Thymus (tissue), 11 donors: ENCODE measurements around the gene CNTNAP4. TPM values are rescaled to one million over a fixed set of nuclear protein-coding genes. Genes with fewer than 3 reads are reported as not detected.

Experiments used
- DNase-seq, 9 donors: peaks; one replicate each; pipeline ENCODE4 v3.0.0-alpha.2; 2013; ENCODE audit warnings: low spot score in 9 of 9, low read depth in 6 of 9, missing footprints in 1 of 9
- H3K27ac ChIP-seq, 2 donors: one replicate each; pipeline ENCODE4 v1.5.1; 2013; ENCODE audit warnings: control low read depth in 1 of 2, low read depth in 1 of 2, low read length in 1 of 2, mild to moderate bottlenecking in 1 of 2, moderate library complexity in 1 of 2
- H3K27me3 ChIP-seq, 2 donors: one replicate each; pipeline ENCODE4 v1.5.1; 2013; ENCODE audit warnings: low read length in 1 of 2; ENCODE audit not compliant: control insufficient read depth in 2 of 2, insufficient read depth in 1 of 2
- H3K36me3 ChIP-seq, 2 donors: one replicate each; pipeline ENCODE4 v1.5.1; 2013; ENCODE audit warnings: low read length in 1 of 2, mild to moderate bottlenecking in 1 of 2, moderate library complexity in 1 of 2; ENCODE audit not compliant: control insufficient read depth in 2 of 2, insufficient read depth in 2 of 2
- H3K4me1 ChIP-seq, 2 donors: one replicate each; pipeline ENCODE4 v1.5.1; 2013; ENCODE audit warnings: low read length in 2 of 2; ENCODE audit not compliant: control insufficient read depth in 2 of 2, insufficient read depth in 2 of 2
- H3K4me3 ChIP-seq, 2 donors: one replicate each; pipeline ENCODE4 v1.5.1; 2013; ENCODE audit warnings: low read length in 2 of 2, control low read depth in 1 of 2, mild to moderate bottlenecking in 1 of 2
- H3K9me3 ChIP-seq, 2 donors: one replicate each; pipeline ENCODE4 v1.5.1; 2013; ENCODE audit warnings: low read length in 1 of 2, mild to moderate bottlenecking in 1 of 2; ENCODE audit not compliant: control insufficient read depth in 2 of 2, insufficient read depth in 1 of 2
- WGBS: extraction: QIAGEN DNeasy Blood & Tissue Kit; methylation state at CpG from one replicate; pipeline ENCODE4 v1.1.7; 2013; 5-methylcytosine and 5-hydroxymethylcytosine counted together
- polyA plus RNA-seq: library from polyadenylated mRNA; stranded (reverse); fragments of 200-250 nt; gene quantifications from one replicate; pipeline ENCODE4 v1.2.3, GENCODE V29; 2013
- total RNA-seq: library from RNA; stranded (reverse); fragments of 120-200 nt; gene quantifications from one replicate; pipeline ENCODE4 v1.2.4, GENCODE V29; 2013
- donor health status: healthy.

CNTNAP4 gene
- total and polyA plus RNA-seq, 2 donors, result 0.09 to 0.28 TPM

- Histone ChIP-seq H3K27me3 (no peaks in the 10 kb centered on the region), H3K36me3 (no peaks in the 10 kb centered on the region), H3K4me1 (no peaks in the 10 kb centered on the region), H3K4me3 (no peak overlapping the region), H3K9me3 (no peaks in the 10 kb centered on the region), H3K27ac (no peak overlapping the region)
- DNase-seq, result no peak
- 94% methylated on average over 3 of the region's 3 CpGs for WGBS
Observed at GRCh38 chr16:76511203-76511602, 234.0 kb downstream of the CNTNAP4 start.

GRCh38 chr16:76518781-76519180, 241.6 kb downstream of the CNTNAP4 start:
- H3K4me3 ChIP-seq, result no peak overlapping the region
- no peak overlapping the region for H3K27ac ChIP-seq
- H3K27me3 ChIP-seq, result no peaks in the 10 kb centered on the region
- 93% methylated on average over 1 of the region's 1 CpG for WGBS
- H3K9me3 ChIP-seq, result no peaks in the 10 kb centered on the region
- DNase-seq, result no peak
- no peaks in the 10 kb centered on the region for H3K4me1 ChIP-seq
- no peaks in the 10 kb centered on the region for H3K36me3 ChIP-seq

GRCh38 chr16:76524356-76524755, 247.2 kb downstream of the CNTNAP4 start:
- no peaks in the 10 kb centered on the region for H3K9me3 ChIP-seq
- H3K36me3 ChIP-seq, result no peaks in the 10 kb centered on the region
- H3K27me3 ChIP-seq, result no peaks in the 10 kb centered on the region
- H3K4me1 ChIP-seq, result no peaks in the 10 kb centered on the region
- 68% methylated on average over 2 of the region's 2 CpGs for WGBS
- H3K27ac ChIP-seq, result no peak overlapping the region
- no peak overlapping the region for H3K4me3 ChIP-seq
- DNase-seq, result no peak

- Histone ChIP-seq H3K9me3 (no peaks in the 10 kb centered on the region), H3K4me1 (no peaks in the 10 kb centered on the region)
Observed at GRCh38 chr16:76524769-76525168, 247.6 kb downstream of the CNTNAP4 start.

GRCh38 chr16:76527244-76527643, 250.0 kb downstream of the CNTNAP4 start:
- H3K36me3 ChIP-seq, result no peaks in the 10 kb centered on the region
- H3K4me1 ChIP-seq, result no peaks in the 10 kb centered on the region
- H3K27me3 ChIP-seq, result no peaks in the 10 kb centered on the region
- 95% methylated on average over 5 of the region's 5 CpGs for WGBS
- H3K4me3 ChIP-seq, result no peak overlapping the region
- H3K27ac ChIP-seq, result no peak overlapping the region
- DNase-seq, result no peak
- no peaks in the 10 kb centered on the region for H3K9me3 ChIP-seq

More at GRCh38 chr16:76524769-76525168, 247.6 kb downstream of the CNTNAP4 start:
- Histone ChIP-seq H3K27me3 (no peaks in the 10 kb centered on the region), H3K27ac (no peak overlapping the region), H3K4me3 (no peak overlapping the region), H3K36me3 (no peaks in the 10 kb centered on the region)
- DNase-seq, result no peak

- Histone ChIP-seq H3K36me3 (no peaks in the 10 kb centered on the region), H3K4me3 (no peak overlapping the region), H3K27me3 (no peaks in the 10 kb centered on the region), H3K9me3 (no peaks in the 10 kb centered on the region), H3K27ac (no peak overlapping the region), H3K4me1 (no peaks in the 10 kb centered on the region)
- no peak for DNase-seq
- 94% methylated on average over 3 of the region's 3 CpGs for WGBS
Observed at GRCh38 chr16:76529120-76529519, 251.9 kb downstream of the CNTNAP4 start.

GRCh38 chr16:76531236-76531635, 254.0 kb downstream of the CNTNAP4 start:
- Histone ChIP-seq H3K36me3 (no peaks in the 10 kb centered on the region), H3K4me3 (no peak overlapping the region), H3K4me1 (no peaks in the 10 kb centered on the region), H3K9me3 (no peaks in the 10 kb centered on the region), H3K27ac (no peak overlapping the region), H3K27me3 (no peaks in the 10 kb centered on the region)
- WGBS, result 87% methylated on average over 5 of the region's 5 CpGs
- DNase-seq, result no peak

GRCh38 chr16:76532188-76532973, 255.2 kb downstream of the CNTNAP4 start:
- Histone ChIP-seq H3K36me3 (no peaks in the 10 kb centered on the region), H3K9me3 (no peaks in the 10 kb centered on the region), H3K4me1 (no peaks in the 10 kb centered on the region), H3K27ac (no peak overlapping the region), H3K27me3 (no peaks in the 10 kb centered on the region), H3K4me3 (no peak overlapping the region)
- 92% methylated on average over 5 of the region's 5 CpGs for WGBS
- DNase-seq, result no peak

- 85% methylated on average over 3 of the region's 3 CpGs for WGBS
- no peak for DNase-seq
- no peak overlapping the region for H3K27ac ChIP-seq
Observed at GRCh38 chr16:76539609-76540008, 262.4 kb downstream of the CNTNAP4 start.

More at GRCh38 chr16:76539609-76540008, 262.4 kb downstream of the CNTNAP4 start:
- no peaks in the 10 kb centered on the region for H3K27me3 ChIP-seq
- H3K4me1 ChIP-seq, result no peaks in the 10 kb centered on the region
- no peaks in the 10 kb centered on the region for H3K36me3 ChIP-seq
- no peaks in the 10 kb centered on the region for H3K9me3 ChIP-seq
- H3K4me3 ChIP-seq, result no peak overlapping the region
